Measurements from ENCODE around the gene PSME3IP1. TPM values are rescaled to one million over a fixed set of nuclear protein-coding genes. Genes with fewer than 3 reads are reported as not detected.

PSME3IP1 gene
- total RNA-seq, 1 experiment from 2014 or later = 103 TPM

DNA sequence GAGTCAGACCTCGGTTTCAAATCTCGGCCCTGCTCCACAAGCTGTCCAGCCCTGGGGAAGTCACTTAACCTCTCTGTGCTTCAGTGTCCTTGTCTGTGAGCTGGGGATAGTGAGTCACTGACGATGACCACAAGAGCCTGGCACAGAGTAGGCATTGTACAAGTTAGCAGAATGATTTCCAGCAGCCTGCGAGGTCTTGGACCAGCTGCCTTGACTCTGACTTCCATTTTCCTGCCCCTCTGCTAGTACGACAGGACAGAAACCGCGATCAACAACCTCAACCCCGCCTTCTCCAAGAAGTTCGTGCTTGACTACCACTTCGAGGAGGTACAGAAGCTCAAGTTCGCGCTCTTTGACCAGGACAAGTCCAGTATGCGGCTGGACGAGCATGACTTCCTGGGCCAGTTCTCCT, 72.8 kb downstream of the PSME3IP1 start:
- H2BK12ac ChIP-seq (ENCODE audit: insufficient read length, low read depth, low read length) = no peak overlapping the region
- H3K27ac Mint-ChIP-seq = peak overlapping the region in 1 of 3 experiments; percentile 76; a peak in 1 of 7 replicates
- no CpG with 5 or more reads among the region's 14 CpGs for WGBS (ENCODE audit: extremely low coverage, insufficient read length, low lambda C conversion rate)
- H4K91ac ChIP-seq (ENCODE audit: insufficient read length, low read depth, low read length) = no peak overlapping the region
- no peak overlapping the region for H2BK20ac ChIP-seq (ENCODE audit: low read depth, low read length, poor library complexity, severe bottlenecking)
- no peaks in the 10 kb centered on the region for H3K9me3 ChIP-seq (ENCODE audit: control insufficient read depth, low read depth, low read length)
- no peak overlapping the region for H3K14ac ChIP-seq (ENCODE audit: insufficient read depth, low read length)
- no peak overlapping the region for H3K4ac ChIP-seq (ENCODE audit: low read depth, low read length)
- peaks cover 11 to 21% of the 10 kb centered on the region in 2 experiments for H3K4me1 Mint-ChIP-seq
- no peak overlapping the region for H3K23ac ChIP-seq (ENCODE audit: insufficient read length, low read depth, low read length)
- TF ChIP-seq, protein P1, sequence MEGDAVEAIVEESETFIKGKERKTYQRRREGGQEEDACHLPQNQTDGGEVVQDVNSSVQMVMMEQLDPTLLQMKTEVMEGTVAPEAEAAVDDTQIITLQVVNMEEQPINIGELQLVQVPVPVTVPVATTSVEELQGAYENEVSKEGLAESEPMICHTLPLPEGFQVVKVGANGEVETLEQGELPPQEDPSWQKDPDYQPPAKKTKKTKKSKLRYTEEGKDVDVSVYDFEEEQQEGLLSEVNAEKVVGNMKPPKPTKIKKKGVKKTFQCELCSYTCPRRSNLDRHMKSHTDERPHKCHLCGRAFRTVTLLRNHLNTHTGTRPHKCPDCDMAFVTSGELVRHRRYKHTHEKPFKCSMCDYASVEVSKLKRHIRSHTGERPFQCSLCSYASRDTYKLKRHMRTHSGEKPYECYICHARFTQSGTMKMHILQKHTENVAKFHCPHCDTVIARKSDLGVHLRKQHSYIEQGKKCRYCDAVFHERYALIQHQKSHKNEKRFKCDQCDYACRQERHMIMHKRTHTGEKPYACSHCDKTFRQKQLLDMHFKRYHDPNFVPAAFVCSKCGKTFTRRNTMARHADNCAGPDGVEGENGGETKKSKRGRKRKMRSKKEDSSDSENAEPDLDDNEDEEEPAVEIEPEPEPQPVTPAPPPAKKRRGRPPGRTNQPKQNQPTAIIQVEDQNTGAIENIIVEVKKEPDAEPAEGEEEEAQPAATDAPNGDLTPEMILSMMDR (conservative IDR thresholded peaks at IDR 0.05) = no peak
- H3K27ac ChIP-seq (ENCODE audit: insufficient read length, low read depth, low read length) = no peak overlapping the region
- H2BK15ac ChIP-seq (ENCODE audit: low read depth, low read length) = no peak overlapping the region
- no peak overlapping the region for H3T11ph ChIP-seq (ENCODE audit: low read length)
- no peaks in the 10 kb centered on the region for H3K79me2 ChIP-seq (ENCODE audit: insufficient read depth, low read length)
- no peaks in the 10 kb centered on the region for H3K9me3 Mint-ChIP-seq
- H3K36me3 Mint-ChIP-seq (ENCODE audit: insufficient read depth in 1 of 3, low read depth in 3 of 3) = peaks cover 0 to 4% (median 0%) of the 10 kb centered on the region in 3 experiments; a peak in 2 of 7 replicates
- no peaks in the 10 kb centered on the region for H3K79me1 ChIP-seq (ENCODE audit: insufficient read depth, low read depth, low read length, poor library complexity, severe bottlenecking)
- DNase-seq = no peak
- H3K23me2 ChIP-seq (ENCODE audit: insufficient read length, low read depth, low read length, poor library complexity, severe bottlenecking) = no peaks in the 10 kb centered on the region
- H3K9ac ChIP-seq (ENCODE audit: extremely low read depth, insufficient read length, low read length) = no peak overlapping the region
- no peak overlapping the region for H3K18ac ChIP-seq (ENCODE audit: insufficient read length, low read depth, low read length)
- H2BK5ac ChIP-seq (ENCODE audit: insufficient read length, low read length) = no peak overlapping the region
- H2BK120ac ChIP-seq (ENCODE audit: low read depth, low read length, poor library complexity, severe bottlenecking) = no peak overlapping the region
- no peak overlapping the region for H3K4me3 Mint-ChIP-seq
- no peak overlapping the region for H3K4me2 ChIP-seq (ENCODE audit: insufficient read depth, insufficient read length, low read length)
- peaks cover 1% of the 10 kb centered on the region; the same call in 1 of the 2 replicates for H3K27me3 Mint-ChIP-seq (ENCODE audit: low read depth)
- no peak overlapping the region for H2AFZ ChIP-seq (ENCODE audit: low read length)
- no peak overlapping the region for H3K56ac ChIP-seq (ENCODE audit: insufficient read length, low read depth, low read length)
- H3K4me1 ChIP-seq (ENCODE audit: insufficient read depth, low read length) = peaks cover 6% of the 10 kb centered on the region
- no peak overlapping the region for H2AK5ac ChIP-seq (ENCODE audit: insufficient read length, low read length)
- H4K5ac ChIP-seq (ENCODE audit: insufficient read length, low read depth, low read length) = no peak overlapping the region
- no peaks in the 10 kb centered on the region for H4K20me1 ChIP-seq (ENCODE audit: control insufficient read depth, insufficient read depth, insufficient read length)
- H3K27me3 ChIP-seq (ENCODE audit: insufficient read depth, low read length) = no peaks in the 10 kb centered on the region
- H4K8ac ChIP-seq (replicated peaks; ENCODE audit: insufficient read length, low read depth, low read length) = no peak overlapping the region

Data from H9 (cell line).